GM21390 (cell line): ENCODE measurements around the gene CEP83.
A peak's percentile ranks its signal among the peaks of the same experiment; 100 is the strongest.
"Not testable (repeated sequence)": the region's sequence is repeated elsewhere in the genome, so short reads cannot be mapped to it uniquely, and the experiment has no call there.

ENCODE experiments used
- ATAC-seq: cut with Tn5 transposase; IDR thresholded peaks from one replicate; pipeline ENCODE4 v1.9.1; 2021; ENCODE audit not compliant: unreplicated experiment

The CEP83 gene

GRCh38 chr12:94459728-94460615, at the start of gene CEP83:
Gene CEP83 (minus strand): TSS chr12:94459867. CDS start chr12:94412490, 47,377 bp downstream.
- ATAC-seq: peak; percentile 97

- no peak for ATAC-seq
Observed at GRCh38 chr12:94509317-94509716, 49.6 kb upstream of the CEP83 start.

- ATAC-seq: no peak
Observed at GRCh38 chr12:94507455-94507854, 47.8 kb upstream of the CEP83 start.

GRCh38 chr12:94504386-94504785, 44.7 kb upstream of the CEP83 start:
- ATAC-seq: no peak

- ATAC-seq: no peak
Observed at GRCh38 chr12:94503619-94504018, 44.0 kb upstream of the CEP83 start.

GRCh38 chr12:94500831-94501567, 41.3 kb upstream of the CEP83 start:
- ATAC-seq: no peak

- no peak for ATAC-seq
Observed at GRCh38 chr12:94498698-94499097, 39.0 kb upstream of the CEP83 start.

- ATAC-seq: no peak
Observed at GRCh38 chr12:94498073-94498472, 38.4 kb upstream of the CEP83 start.

- no peak for ATAC-seq
Observed at GRCh38 chr12:94495445-94496115, 35.9 kb upstream of the CEP83 start.

GRCh38 chr12:94491489-94491888, 31.8 kb upstream of the CEP83 start:
- ATAC-seq: no peak

GRCh38 chr12:94488463-94488862, 28.8 kb upstream of the CEP83 start:
- peak; percentile 98 for ATAC-seq

- ATAC-seq: no peak
Observed at GRCh38 chr12:94481734-94482133, 22.1 kb upstream of the CEP83 start.

- no peak for ATAC-seq
Observed at GRCh38 chr12:94469522-94469921, 9.9 kb upstream of the CEP83 start.

GRCh38 chr12:94460616-94460959, 921 bp upstream of the CEP83 start:
- ATAC-seq: no peak

GRCh38 chr12:94458877-94459727, 565 bp downstream of the CEP83 start:
- peak; percentile 36 for ATAC-seq

GRCh38 chr12:94457311-94457710, 2.4 kb downstream of the CEP83 start:
- ATAC-seq: no peak

- not testable (repeated sequence) for ATAC-seq
Observed at GRCh38 chr12:94454318-94454717, 5.3 kb downstream of the CEP83 start.

- no peak for ATAC-seq
Observed at GRCh38 chr12:94445662-94446061, 14.0 kb downstream of the CEP83 start.

GRCh38 chr12:94437303-94437702, 22.4 kb downstream of the CEP83 start:
- no peak for ATAC-seq

GRCh38 chr12:94435511-94435927, 24.1 kb downstream of the CEP83 start:
- peak; percentile 54 for ATAC-seq

- no peak for ATAC-seq
Observed at GRCh38 chr12:94434171-94434570, 25.5 kb downstream of the CEP83 start.
